Measurements from ENCODE around the gene SMYD4.

Gene SMYD4

GRCh38 chr17:1737531-1738291 lies 92.0 kb downstream of the SMYD4 start:
- Mint-ChIP-seq H3K27ac (no peak overlapping the region), H3K36me3 (peaks cover 44% of the 10 kb centered on the region), H3K27me3 (no peaks in the 10 kb centered on the region), H3K4me1 (peaks cover 31% of the 10 kb centered on the region), H3K4me3 (no peak overlapping the region), H3K9me3 (no peaks in the 10 kb centered on the region)
- ATAC-seq, result no peak

GRCh38 chr17:1736348-1737281 lies 93.1 kb downstream of the SMYD4 start:
- Mint-ChIP-seq H3K36me3 (peaks cover 44% of the 10 kb centered on the region), H3K4me1 (peaks cover 39% of the 10 kb centered on the region), H3K4me3 (peak overlapping the region; percentile 46), H3K27ac (peak overlapping the region; percentile 70), H3K9me3 (no peaks in the 10 kb centered on the region), H3K27me3 (no peaks in the 10 kb centered on the region)
- peak; percentile 50 for ATAC-seq

- no peak for ATAC-seq
- no peaks in the 10 kb centered on the region for H3K9me3 Mint-ChIP-seq
- peaks cover 39% of the 10 kb centered on the region for H3K4me1 Mint-ChIP-seq
- no peaks in the 10 kb centered on the region for H3K27me3 Mint-ChIP-seq
- H3K4me3 Mint-ChIP-seq, result no peak overlapping the region
- H3K27ac Mint-ChIP-seq, result peak overlapping the region; percentile 70
- peaks cover 44% of the 10 kb centered on the region for H3K36me3 Mint-ChIP-seq
These were observed 93.8 kb downstream of the SMYD4 start for GRCh38 chr17:1735834-1736347.

GRCh38 chr17:1735418-1735817 lies 94.3 kb downstream of the SMYD4 start:
- H3K4me3 Mint-ChIP-seq, result no peak overlapping the region
- H3K27ac Mint-ChIP-seq, result no peak overlapping the region
- ATAC-seq, result no peak
- H3K36me3 Mint-ChIP-seq, result peaks cover 44% of the 10 kb centered on the region
- H3K27me3 Mint-ChIP-seq, result no peaks in the 10 kb centered on the region
- H3K9me3 Mint-ChIP-seq, result no peaks in the 10 kb centered on the region
- peaks cover 39% of the 10 kb centered on the region for H3K4me1 Mint-ChIP-seq

- H3K27me3 Mint-ChIP-seq, result no peaks in the 10 kb centered on the region
- no peak overlapping the region for H3K4me3 Mint-ChIP-seq
- peaks cover 53% of the 10 kb centered on the region for H3K4me1 Mint-ChIP-seq
- peak overlapping the region; percentile 77 for H3K27ac Mint-ChIP-seq
- peaks cover 57% of the 10 kb centered on the region for H3K36me3 Mint-ChIP-seq
- no peak for ATAC-seq
- H3K9me3 Mint-ChIP-seq, result no peaks in the 10 kb centered on the region
These were observed 95.9 kb downstream of the SMYD4 start for GRCh38 chr17:1733759-1734158.

GRCh38 chr17:1732833-1733321 lies 96.8 kb downstream of the SMYD4 start:
- peaks cover 62% of the 10 kb centered on the region for H3K4me1 Mint-ChIP-seq
- peak; percentile 87 for ATAC-seq
- peaks cover 57% of the 10 kb centered on the region for H3K36me3 Mint-ChIP-seq
- no peaks in the 10 kb centered on the region for H3K9me3 Mint-ChIP-seq
- H3K27ac Mint-ChIP-seq, result peak overlapping the region; percentile 77
- no peaks in the 10 kb centered on the region for H3K27me3 Mint-ChIP-seq
- H3K4me3 Mint-ChIP-seq, result peak overlapping the region; percentile 56

- Mint-ChIP-seq H3K9me3 (no peaks in the 10 kb centered on the region), H3K36me3 (peaks cover 55% of the 10 kb centered on the region), H3K27me3 (no peaks in the 10 kb centered on the region), H3K27ac (peak overlapping the region; percentile 77), H3K4me1 (peaks cover 66% of the 10 kb centered on the region), H3K4me3 (peak overlapping the region; percentile 56)
- ATAC-seq, result no peak
These were observed 97.4 kb downstream of the SMYD4 start for GRCh38 chr17:1732241-1732832.

GRCh38 chr17:1731194-1731506 lies 98.6 kb downstream of the SMYD4 start:
- no peak for ATAC-seq
- Mint-ChIP-seq H3K9me3 (no peaks in the 10 kb centered on the region), H3K4me1 (peaks cover 68% of the 10 kb centered on the region), H3K27ac (no peak overlapping the region), H3K4me3 (no peak overlapping the region), H3K27me3 (no peaks in the 10 kb centered on the region), H3K36me3 (peaks cover 45% of the 10 kb centered on the region)

GRCh38 chr17:1730326-1731193 lies 99.1 kb downstream of the SMYD4 start:
- peaks cover 72% of the 10 kb centered on the region for H3K4me1 Mint-ChIP-seq
- H3K9me3 Mint-ChIP-seq, result no peaks in the 10 kb centered on the region
- H3K4me3 Mint-ChIP-seq, result no peak overlapping the region
- H3K27me3 Mint-ChIP-seq, result no peaks in the 10 kb centered on the region
- peak overlapping the region; percentile 36 for H3K27ac Mint-ChIP-seq
- ATAC-seq, result no peak
- peaks cover 43% of the 10 kb centered on the region for H3K36me3 Mint-ChIP-seq

GRCh38 chr17:1729966-1730325 lies 99.8 kb downstream of the SMYD4 start:
- H3K27me3 Mint-ChIP-seq, result no peaks in the 10 kb centered on the region
- no peak for ATAC-seq
- peak overlapping the region; percentile 36 for H3K27ac Mint-ChIP-seq
- H3K4me1 Mint-ChIP-seq, result peaks cover 76% of the 10 kb centered on the region
- H3K36me3 Mint-ChIP-seq, result peaks cover 43% of the 10 kb centered on the region
- no peaks in the 10 kb centered on the region for H3K9me3 Mint-ChIP-seq
- H3K4me3 Mint-ChIP-seq, result peak overlapping the region; percentile 30
